ENCODE data around the gene CCDC17.

CCDC17 gene

DNA sequence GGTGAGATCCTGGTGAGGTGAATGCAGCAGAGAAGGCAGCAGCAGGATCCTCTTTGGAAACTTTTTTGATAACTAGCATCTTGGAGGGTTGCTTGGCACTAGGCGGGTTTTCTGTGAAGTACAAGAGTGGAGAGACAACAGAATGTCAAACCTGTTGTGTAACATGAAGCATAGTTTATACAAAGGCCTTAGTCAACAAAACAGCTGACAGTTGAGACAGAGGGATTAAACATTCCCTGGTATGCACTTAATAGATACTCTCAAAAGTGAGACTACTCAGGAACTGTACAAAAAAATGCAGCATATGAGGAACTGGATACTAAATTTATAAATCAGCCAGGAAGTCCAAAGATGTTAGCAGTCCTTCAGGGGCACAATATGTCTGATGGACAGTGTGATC is 16.4 kb upstream of the CCDC17 start:
- Mint-ChIP-seq H3K4me3 (no peak overlapping the region), H3K36me3 (peaks cover 4% of the 10 kb centered on the region), H3K27ac (peak overlapping the region; percentile 72), H3K27me3 (no peaks in the 10 kb centered on the region), H3K4me1 (peaks cover 3% of the 10 kb centered on the region), H3K9me3 (no peaks in the 10 kb centered on the region)

- no peak overlapping the region for H3K4me3 Mint-ChIP-seq
- no peaks in the 10 kb centered on the region for H3K27me3 Mint-ChIP-seq
- peaks cover 10% of the 10 kb centered on the region for H3K36me3 Mint-ChIP-seq
- H3K27ac Mint-ChIP-seq: no peak overlapping the region
- no peaks in the 10 kb centered on the region for H3K4me1 Mint-ChIP-seq
- H3K9me3 Mint-ChIP-seq: no peaks in the 10 kb centered on the region
These were observed 11.4 kb upstream of the CCDC17 start for GRCh38 chr1:45635211-45635610.

GRCh38 chr1:45630429-45630828 is 6.6 kb upstream of the CCDC17 start:
- H3K4me1 Mint-ChIP-seq: no peaks in the 10 kb centered on the region
- no peak overlapping the region for H3K4me3 Mint-ChIP-seq
- no peaks in the 10 kb centered on the region for H3K27me3 Mint-ChIP-seq
- peaks cover 19% of the 10 kb centered on the region for H3K36me3 Mint-ChIP-seq
- no peak overlapping the region for H3K27ac Mint-ChIP-seq
- H3K9me3 Mint-ChIP-seq: no peaks in the 10 kb centered on the region

DNA sequence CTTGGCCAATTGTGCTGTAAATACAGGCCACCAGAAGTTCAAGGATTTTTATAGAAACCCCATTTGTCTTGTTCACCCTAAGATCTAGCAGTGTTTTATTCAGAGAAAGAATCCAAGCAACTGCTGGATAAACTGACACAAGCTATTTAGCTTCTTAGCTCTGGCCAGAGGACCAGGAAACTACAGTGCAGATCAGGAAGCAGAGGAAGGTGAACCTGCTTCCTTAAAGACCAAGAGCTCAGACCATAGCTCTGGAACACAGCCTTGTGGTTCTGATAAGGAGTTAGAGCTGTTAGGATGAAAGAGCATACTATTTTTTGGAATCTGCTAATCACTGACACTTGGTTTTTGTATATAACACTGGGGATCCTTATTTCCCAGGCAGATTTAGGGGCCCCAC is 5.2 kb upstream of the CCDC17 start:
- H3K27ac Mint-ChIP-seq: no peak overlapping the region
- H3K9me3 Mint-ChIP-seq: no peaks in the 10 kb centered on the region
- no peaks in the 10 kb centered on the region for H3K4me1 Mint-ChIP-seq
- no peak overlapping the region for H3K4me3 Mint-ChIP-seq
- no peaks in the 10 kb centered on the region for H3K27me3 Mint-ChIP-seq
- H3K36me3 Mint-ChIP-seq: peaks cover 19% of the 10 kb centered on the region

GRCh38 chr1:45622524-45623394 is 1.1 kb downstream of the CCDC17 start:
- peaks cover 10% of the 10 kb centered on the region for H3K4me1 Mint-ChIP-seq

GRCh38 chr1:45621895-45622523 is 1.8 kb downstream of the CCDC17 start:
- Mint-ChIP-seq H3K9me3 (no peaks in the 10 kb centered on the region), H3K4me3 (no peak overlapping the region), H3K36me3 (peaks cover 4% of the 10 kb centered on the region), H3K4me1 (peaks cover 10% of the 10 kb centered on the region), H3K27me3 (no peaks in the 10 kb centered on the region), H3K27ac (peak overlapping the region; percentile 55)

More at GRCh38 chr1:45622524-45623394, 1.1 kb downstream of the CCDC17 start:
- H3K27ac Mint-ChIP-seq: no peak overlapping the region
- peaks cover 5% of the 10 kb centered on the region for H3K36me3 Mint-ChIP-seq
- no peaks in the 10 kb centered on the region for H3K27me3 Mint-ChIP-seq
- H3K9me3 Mint-ChIP-seq: no peaks in the 10 kb centered on the region
- H3K4me3 Mint-ChIP-seq: no peak overlapping the region

DNA sequence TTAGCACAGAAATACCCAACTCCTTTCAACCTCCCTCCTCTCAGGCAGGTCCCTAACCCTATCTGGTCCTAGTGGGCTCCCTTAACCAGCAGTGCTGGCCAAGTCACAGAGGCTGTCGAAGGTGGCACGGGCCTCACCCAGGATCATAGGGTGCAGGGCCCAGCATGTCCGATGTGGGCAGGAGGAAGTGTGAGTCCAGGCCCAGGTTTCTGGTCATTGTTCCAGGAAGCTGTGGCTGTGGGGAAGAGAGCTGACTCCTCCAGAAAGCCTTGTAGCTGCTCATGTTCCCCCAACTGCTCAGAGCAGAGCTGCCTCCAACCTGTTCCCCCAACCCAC is 2.4 kb downstream of the CCDC17 start:
- no peak overlapping the region for H3K27ac Mint-ChIP-seq
- no peaks in the 10 kb centered on the region for H3K27me3 Mint-ChIP-seq
- peaks cover 5% of the 10 kb centered on the region for H3K36me3 Mint-ChIP-seq
- H3K4me1 Mint-ChIP-seq: peaks cover 10% of the 10 kb centered on the region
- no peaks in the 10 kb centered on the region for H3K9me3 Mint-ChIP-seq
- H3K4me3 Mint-ChIP-seq: no peak overlapping the region

- peaks cover 8% of the 10 kb centered on the region for H3K36me3 Mint-ChIP-seq
- H3K9me3 Mint-ChIP-seq: no peaks in the 10 kb centered on the region
- peaks cover 10% of the 10 kb centered on the region for H3K4me1 Mint-ChIP-seq
- H3K27ac Mint-ChIP-seq: peak overlapping the region; percentile 51
- H3K4me3 Mint-ChIP-seq: no peak overlapping the region
- H3K27me3 Mint-ChIP-seq: no peaks in the 10 kb centered on the region
These were observed 3.0 kb downstream of the CCDC17 start for GRCh38 chr1:45620588-45621500.

- no peaks in the 10 kb centered on the region for H3K27me3 Mint-ChIP-seq
- no peaks in the 10 kb centered on the region for H3K9me3 Mint-ChIP-seq
- peaks cover 13% of the 10 kb centered on the region for H3K36me3 Mint-ChIP-seq
- peaks cover 10% of the 10 kb centered on the region for H3K4me1 Mint-ChIP-seq
- no peak overlapping the region for H3K4me3 Mint-ChIP-seq
- H3K27ac Mint-ChIP-seq: peak overlapping the region; percentile 76
These were observed 4.5 kb downstream of the CCDC17 start for GRCh38 chr1:45619149-45619921.

- Mint-ChIP-seq H3K4me1 (peaks cover 10% of the 10 kb centered on the region), H3K9me3 (no peaks in the 10 kb centered on the region), H3K27ac (no peak overlapping the region), H3K4me3 (no peak overlapping the region), H3K27me3 (no peaks in the 10 kb centered on the region), H3K36me3 (peaks cover 15% of the 10 kb centered on the region)
These were observed 6.2 kb downstream of the CCDC17 start for GRCh38 chr1:45617618-45618017.

GRCh38 chr1:45615885-45616284 is 8.0 kb downstream of the CCDC17 start:
- no peak overlapping the region for H3K27ac Mint-ChIP-seq
- peaks cover 15% of the 10 kb centered on the region for H3K36me3 Mint-ChIP-seq
- H3K4me3 Mint-ChIP-seq: no peak overlapping the region
- no peaks in the 10 kb centered on the region for H3K27me3 Mint-ChIP-seq
- peaks cover 10% of the 10 kb centered on the region for H3K4me1 Mint-ChIP-seq
- no peaks in the 10 kb centered on the region for H3K9me3 Mint-ChIP-seq

- H3K27ac Mint-ChIP-seq: peak overlapping the region; percentile 41
- peaks cover 20% of the 10 kb centered on the region for H3K36me3 Mint-ChIP-seq
- H3K27me3 Mint-ChIP-seq: no peaks in the 10 kb centered on the region
- H3K9me3 Mint-ChIP-seq: no peaks in the 10 kb centered on the region
- H3K4me3 Mint-ChIP-seq: no peak overlapping the region
- peaks cover 10% of the 10 kb centered on the region for H3K4me1 Mint-ChIP-seq
These were observed 10.8 kb downstream of the CCDC17 start for GRCh38 chr1:45612941-45613579.

- Mint-ChIP-seq H3K27me3 (no peaks in the 10 kb centered on the region), H3K4me1 (peaks cover 31% of the 10 kb centered on the region), H3K4me3 (no peak overlapping the region), H3K9me3 (no peaks in the 10 kb centered on the region), H3K36me3 (peaks cover 24% of the 10 kb centered on the region), H3K27ac (no peak overlapping the region)
These were observed 13.1 kb downstream of the CCDC17 start for GRCh38 chr1:45610589-45611226.

Measured in activated naive CD4-positive, alpha-beta T cell treated with anti-CD3 and anti-CD28 coated beads, Interleukin-2, amount 50 U/mL, for 24 hours (primary cell).